Measurements from ENCODE around the gene CLDN8.

CLDN8 gene

GRCh38 chr21:30232011-30232410, 16.1 kb upstream of the CLDN8 start:
- TF ChIP-seq CTCF (IDR thresholded peaks at IDR 0.05; ENCODE audit: insufficient read depth, missing control alignments) = no peak
- no peak for DNase-seq (ENCODE audit: insufficient read length, low spot score)
- FAIRE-seq = no peak

GRCh38 chr21:30227633-30228404, 11.9 kb upstream of the CLDN8 start:
- no peak for TF ChIP-seq CTCF (IDR thresholded peaks at IDR 0.05; ENCODE audit: insufficient read depth, missing control alignments)
- DNase-seq (ENCODE audit: insufficient read length, low spot score) (no peak), FAIRE-seq (no peak)

GRCh38 chr21:30227128-30227527, 11.2 kb upstream of the CLDN8 start:
- DNase-seq (ENCODE audit: insufficient read length, low spot score) (no peak), FAIRE-seq (no peak)
- no peak for TF ChIP-seq CTCF (IDR thresholded peaks at IDR 0.05; ENCODE audit: insufficient read depth, missing control alignments)

DNA sequence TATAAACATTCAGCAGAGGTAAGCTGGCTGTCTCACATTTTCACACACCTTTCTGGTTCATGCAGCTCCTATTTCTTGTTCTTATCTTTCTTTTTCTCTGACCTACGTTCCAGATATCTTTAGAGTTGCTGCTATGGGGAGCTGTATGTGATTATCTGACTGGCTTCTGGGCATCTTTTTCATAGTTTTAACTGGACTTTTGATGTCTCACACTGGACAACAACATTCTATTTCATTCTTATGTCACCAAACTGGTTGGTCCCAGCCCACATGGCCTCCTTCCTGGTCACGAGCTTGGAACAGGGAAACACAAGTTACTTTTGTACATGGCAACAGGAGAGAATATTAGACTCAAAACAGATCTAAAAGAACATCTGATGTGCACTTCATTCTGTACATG, 7.7 kb upstream of the CLDN8 start:
- TF ChIP-seq CTCF (IDR thresholded peaks at IDR 0.05; ENCODE audit: insufficient read depth, missing control alignments) = no peak
- FAIRE-seq = no peak
- DNase-seq (ENCODE audit: insufficient read length, low spot score) = no peak

DNA sequence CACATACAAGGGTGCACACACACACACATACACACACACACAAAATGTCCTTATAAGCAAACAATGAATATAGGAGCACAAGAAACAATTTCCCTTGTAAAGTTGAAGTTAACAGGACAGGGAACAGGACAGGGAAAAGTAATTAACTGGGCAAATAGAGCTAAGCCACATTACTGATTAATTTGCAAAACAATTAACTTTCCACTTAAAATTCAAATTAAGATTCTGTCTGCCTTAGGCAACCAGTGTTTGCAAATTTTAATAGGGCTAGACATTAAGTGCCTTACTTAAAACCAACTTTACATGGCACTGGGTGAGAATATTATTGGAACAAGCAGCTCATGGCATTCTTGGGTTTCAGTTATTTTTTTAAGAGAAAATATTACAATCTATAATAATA, 6.8 kb upstream of the CLDN8 start:
- DNase-seq (ENCODE audit: insufficient read length, low spot score) (no peak), FAIRE-seq (no peak)
- TF ChIP-seq CTCF (IDR thresholded peaks at IDR 0.05; ENCODE audit: insufficient read depth, missing control alignments) = no peak

GRCh38 chr21:30211071-30211470, 4.8 kb downstream of the CLDN8 start:
- TF ChIP-seq CTCF (IDR thresholded peaks at IDR 0.05; ENCODE audit: insufficient read depth, missing control alignments) = no peak
- DNase-seq (ENCODE audit: insufficient read length, low spot score) (no peak), FAIRE-seq (no peak)

DNA sequence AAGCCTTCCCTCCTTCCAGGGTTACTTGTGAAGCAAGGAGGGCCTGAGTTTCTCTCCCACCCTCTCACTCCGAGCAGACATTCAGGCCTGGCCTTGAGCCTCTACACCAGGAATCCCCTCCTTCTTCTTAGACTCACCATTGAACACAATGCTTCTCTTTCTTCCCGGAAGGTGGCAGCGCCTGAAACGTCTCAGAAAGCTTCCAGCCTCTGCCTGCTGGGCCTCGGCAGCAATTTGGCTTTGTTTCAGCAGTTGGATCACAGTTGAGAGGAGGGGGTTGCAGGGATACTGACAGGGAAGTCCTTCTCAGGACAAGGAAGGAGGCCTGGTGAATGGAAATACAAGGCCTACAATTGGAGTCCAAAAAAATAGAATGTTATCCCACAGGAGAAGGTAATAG, 6.3 kb downstream of the CLDN8 start:
- DNase-seq (ENCODE audit: insufficient read length, low spot score) = no peak
- no peak for TF ChIP-seq CTCF (IDR thresholded peaks at IDR 0.05; ENCODE audit: insufficient read depth, missing control alignments)
- no peak for FAIRE-seq

Data from D721Med (cell line).